ENCODE data around the gene EGFLAM.

Gene EGFLAM

DNA sequence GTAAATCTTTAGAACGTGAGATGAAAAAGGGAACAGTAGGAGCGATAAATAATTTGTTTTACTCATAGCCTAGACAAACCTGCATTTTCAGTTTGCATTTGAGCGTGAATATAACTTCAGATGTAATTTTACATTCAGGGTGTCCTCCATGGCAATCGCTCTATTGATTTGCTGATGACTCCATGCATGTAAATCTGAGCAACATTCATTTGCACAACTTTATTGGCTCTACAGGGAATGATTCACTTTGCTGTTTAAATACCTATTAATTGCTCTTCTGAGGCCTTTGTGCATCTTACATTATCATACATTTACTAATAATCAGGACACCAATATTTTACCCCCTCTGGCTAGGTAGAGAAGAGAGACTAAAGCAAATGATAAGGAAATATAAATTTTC, 122.2 kb downstream of the EGFLAM start:
- H3K4me1 ChIP-seq (ENCODE audit: control insufficient read depth, insufficient read depth, low read length), result no peaks in the 10 kb centered on the region

GRCh38 chr5:38381361-38381760, 123.0 kb downstream of the EGFLAM start:
- Histone ChIP-seq H3K9ac (ENCODE audit: low read depth, low read length) (no peak overlapping the region), H3K4me1 (ENCODE audit: control insufficient read depth, insufficient read depth, low read length) (no peaks in the 10 kb centered on the region), H3K4me3 (ENCODE audit: low read length) (no peak overlapping the region), H3K36me3 (ENCODE audit: insufficient read depth, low read length) (no peaks in the 10 kb centered on the region), H3K9me3 (replicated peaks; ENCODE audit: low read length) (no peaks in the 10 kb centered on the region), H3K27me3 (ENCODE audit: control insufficient read depth, insufficient read depth, low read length) (peaks cover 41% of the 10 kb centered on the region), H3K4me2 (ENCODE audit: low read length) (no peak overlapping the region)

More for the DNA sequence above, 122.2 kb downstream of the EGFLAM start:
- Histone ChIP-seq H3K9ac (ENCODE audit: low read depth, low read length) (no peak overlapping the region), H3K4me2 (ENCODE audit: low read length) (no peak overlapping the region), H3K27me3 (ENCODE audit: control insufficient read depth, insufficient read depth, low read length) (peaks cover 43% of the 10 kb centered on the region), H3K36me3 (ENCODE audit: insufficient read depth, low read length) (no peaks in the 10 kb centered on the region), H3K9me3 (replicated peaks; ENCODE audit: low read length) (no peaks in the 10 kb centered on the region), H3K4me3 (ENCODE audit: low read length) (no peak overlapping the region)

DNA sequence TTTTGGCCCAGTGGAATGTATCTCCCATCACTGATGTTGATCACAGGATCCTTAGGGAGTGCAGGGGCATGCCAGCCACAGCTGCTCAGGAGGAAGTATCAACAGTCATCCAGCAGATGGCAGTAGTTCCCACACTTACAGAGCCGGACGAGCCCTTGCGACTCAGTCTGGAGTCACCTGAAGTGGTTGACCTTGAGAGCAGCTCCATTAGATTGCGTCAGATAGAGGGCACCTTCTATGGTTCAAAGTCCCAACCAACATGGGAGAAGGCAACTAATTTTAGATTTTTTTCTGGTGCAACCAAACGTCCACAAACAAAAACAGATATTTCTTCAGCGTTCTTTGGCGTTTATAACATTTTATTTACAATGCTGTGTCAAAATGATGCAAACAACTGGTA, 124.5 kb downstream of the EGFLAM start:
- Histone ChIP-seq H3K4me2 (ENCODE audit: low read length) (no peak overlapping the region), H3K27me3 (ENCODE audit: control insufficient read depth, insufficient read depth, low read length) (peaks cover 34% of the 10 kb centered on the region), H3K36me3 (ENCODE audit: insufficient read depth, low read length) (no peaks in the 10 kb centered on the region), H3K9ac (ENCODE audit: low read depth, low read length) (no peak overlapping the region), H3K4me3 (ENCODE audit: low read length) (no peak overlapping the region), H3K4me1 (ENCODE audit: control insufficient read depth, insufficient read depth, low read length) (no peaks in the 10 kb centered on the region), H3K9me3 (replicated peaks; ENCODE audit: low read length) (no peaks in the 10 kb centered on the region)

DNA sequence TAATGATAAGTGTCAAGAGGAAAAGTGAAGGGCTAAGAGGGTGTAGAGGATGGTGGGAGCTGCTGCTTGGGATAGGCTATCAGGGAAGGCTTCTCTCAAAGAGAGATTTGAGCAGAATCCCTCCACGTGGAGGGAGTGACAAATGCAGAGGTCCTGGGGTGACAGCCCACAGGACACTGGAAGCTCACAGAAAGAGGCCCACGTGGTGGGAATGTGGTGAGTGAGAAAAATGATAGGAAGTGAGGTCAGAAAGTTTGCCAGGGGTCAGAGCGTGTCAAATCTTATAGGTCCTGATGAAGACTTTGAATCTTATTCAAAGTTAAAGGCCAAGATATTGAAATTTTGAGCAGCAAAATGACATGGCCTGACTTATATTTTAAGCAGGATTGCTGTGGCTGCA, 125.3 kb downstream of the EGFLAM start:
- Histone ChIP-seq H3K9me3 (replicated peaks; ENCODE audit: low read length) (no peaks in the 10 kb centered on the region), H3K4me2 (ENCODE audit: low read length) (no peak overlapping the region), H3K36me3 (ENCODE audit: insufficient read depth, low read length) (no peaks in the 10 kb centered on the region), H3K9ac (ENCODE audit: low read depth, low read length) (no peak overlapping the region), H3K4me3 (ENCODE audit: low read length) (no peak overlapping the region), H3K4me1 (ENCODE audit: control insufficient read depth, insufficient read depth, low read length) (no peaks in the 10 kb centered on the region), H3K27me3 (ENCODE audit: control insufficient read depth, insufficient read depth, low read length) (peaks cover 27% of the 10 kb centered on the region)

DNA sequence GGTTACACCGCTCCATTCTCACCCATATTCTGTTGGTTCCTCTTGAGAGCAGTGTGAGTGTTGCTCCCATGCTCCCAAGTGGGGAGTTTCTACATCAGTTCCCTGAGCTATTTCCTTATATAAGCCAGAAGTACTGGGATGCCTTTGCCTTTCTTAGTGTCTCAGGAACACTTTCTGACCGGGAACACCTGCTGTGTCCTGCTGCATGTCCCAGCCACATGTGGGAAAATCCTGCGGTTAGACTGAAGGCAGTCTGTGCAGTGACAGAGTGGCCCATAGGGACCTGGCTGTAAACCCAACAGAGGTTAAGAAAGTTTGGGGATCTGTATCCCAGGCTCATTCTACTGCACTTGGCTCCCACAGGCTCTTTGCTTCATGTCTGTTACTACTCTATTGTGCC, 126.0 kb downstream of the EGFLAM start:
- Histone ChIP-seq H3K4me3 (ENCODE audit: low read length) (no peak overlapping the region), H3K9ac (ENCODE audit: low read depth, low read length) (no peak overlapping the region), H3K4me1 (ENCODE audit: control insufficient read depth, insufficient read depth, low read length) (no peaks in the 10 kb centered on the region), H3K4me2 (ENCODE audit: low read length) (no peak overlapping the region), H3K36me3 (ENCODE audit: insufficient read depth, low read length) (no peaks in the 10 kb centered on the region), H3K27me3 (ENCODE audit: control insufficient read depth, insufficient read depth, low read length) (peaks cover 27% of the 10 kb centered on the region), H3K9me3 (replicated peaks; ENCODE audit: low read length) (no peaks in the 10 kb centered on the region)

GRCh38 chr5:38387161-38387560, 128.8 kb downstream of the EGFLAM start:
- H3K9me3 ChIP-seq (replicated peaks; ENCODE audit: low read length), result no peaks in the 10 kb centered on the region
- peaks cover 16% of the 10 kb centered on the region for H3K27me3 ChIP-seq (ENCODE audit: control insufficient read depth, insufficient read depth, low read length)
- no peak overlapping the region for H3K9ac ChIP-seq (ENCODE audit: low read depth, low read length)
- H3K36me3 ChIP-seq (ENCODE audit: insufficient read depth, low read length), result no peaks in the 10 kb centered on the region
- H3K4me1 ChIP-seq (ENCODE audit: control insufficient read depth, insufficient read depth, low read length), result no peaks in the 10 kb centered on the region
- H3K4me3 ChIP-seq (ENCODE audit: low read length), result no peak overlapping the region
- H3K4me2 ChIP-seq (ENCODE audit: low read length), result no peak overlapping the region

GRCh38 chr5:38393636-38394035, 135.3 kb downstream of the EGFLAM start:
- H3K9me3 ChIP-seq (replicated peaks; ENCODE audit: low read length), result no peaks in the 10 kb centered on the region
- H3K4me2 ChIP-seq (ENCODE audit: low read length), result no peak overlapping the region
- no peaks in the 10 kb centered on the region for H3K36me3 ChIP-seq (ENCODE audit: insufficient read depth, low read length)
- no peak overlapping the region for H3K4me3 ChIP-seq (ENCODE audit: low read length)
- peaks cover 38% of the 10 kb centered on the region for H3K27me3 ChIP-seq (ENCODE audit: control insufficient read depth, insufficient read depth, low read length)
- H3K4me1 ChIP-seq (ENCODE audit: control insufficient read depth, insufficient read depth, low read length), result no peaks in the 10 kb centered on the region
- H3K9ac ChIP-seq (ENCODE audit: low read depth, low read length), result no peak overlapping the region

GRCh38 chr5:38396766-38397165, 138.4 kb downstream of the EGFLAM start:
- H3K36me3 ChIP-seq (ENCODE audit: insufficient read depth, low read length), result no peaks in the 10 kb centered on the region
- no peaks in the 10 kb centered on the region for H3K9me3 ChIP-seq (replicated peaks; ENCODE audit: low read length)
- no peak overlapping the region for H3K9ac ChIP-seq (ENCODE audit: low read depth, low read length)
- peaks cover 53% of the 10 kb centered on the region for H3K27me3 ChIP-seq (ENCODE audit: control insufficient read depth, insufficient read depth, low read length)
- H3K4me3 ChIP-seq (ENCODE audit: low read length), result no peak overlapping the region
- no peaks in the 10 kb centered on the region for H3K4me1 ChIP-seq (ENCODE audit: control insufficient read depth, insufficient read depth, low read length)
- H3K4me2 ChIP-seq (ENCODE audit: low read length), result no peak overlapping the region

GRCh38 chr5:38400365-38400764, 142.0 kb downstream of the EGFLAM start:
- H3K4me1 ChIP-seq (ENCODE audit: control insufficient read depth, insufficient read depth, low read length), result peaks cover 2% of the 10 kb centered on the region
- no peak overlapping the region for H3K9ac ChIP-seq (ENCODE audit: low read depth, low read length)
- peaks cover 70% of the 10 kb centered on the region for H3K27me3 ChIP-seq (ENCODE audit: control insufficient read depth, insufficient read depth, low read length)
- no peak overlapping the region for H3K4me3 ChIP-seq (ENCODE audit: low read length)
- H3K4me2 ChIP-seq (ENCODE audit: low read length), result no peak overlapping the region
- H3K36me3 ChIP-seq (ENCODE audit: insufficient read depth, low read length), result no peaks in the 10 kb centered on the region
- H3K9me3 ChIP-seq (replicated peaks; ENCODE audit: low read length), result no peaks in the 10 kb centered on the region

- Histone ChIP-seq H3K36me3 (ENCODE audit: insufficient read depth, low read length) (no peaks in the 10 kb centered on the region), H3K27me3 (ENCODE audit: control insufficient read depth, insufficient read depth, low read length) (peaks cover 68% of the 10 kb centered on the region), H3K9ac (ENCODE audit: low read depth, low read length) (no peak overlapping the region), H3K9me3 (replicated peaks; ENCODE audit: low read length) (no peaks in the 10 kb centered on the region), H3K4me1 (ENCODE audit: control insufficient read depth, insufficient read depth, low read length) (peaks cover 2% of the 10 kb centered on the region), H3K4me2 (ENCODE audit: low read length) (no peak overlapping the region), H3K4me3 (ENCODE audit: low read length) (no peak overlapping the region)
These were observed 142.8 kb downstream of the EGFLAM start for GRCh38 chr5:38401145-38401544.

- H3K27me3 ChIP-seq (ENCODE audit: control insufficient read depth, insufficient read depth, low read length), result peaks cover 65% of the 10 kb centered on the region
- H3K9me3 ChIP-seq (replicated peaks; ENCODE audit: low read length), result no peaks in the 10 kb centered on the region
- H3K9ac ChIP-seq (ENCODE audit: low read depth, low read length), result no peak overlapping the region
- peaks cover 2% of the 10 kb centered on the region for H3K4me1 ChIP-seq (ENCODE audit: control insufficient read depth, insufficient read depth, low read length)
- H3K4me3 ChIP-seq (ENCODE audit: low read length), result no peak overlapping the region
- no peaks in the 10 kb centered on the region for H3K36me3 ChIP-seq (ENCODE audit: insufficient read depth, low read length)
- no peak overlapping the region for H3K4me2 ChIP-seq (ENCODE audit: low read length)
These were observed 145.0 kb downstream of the EGFLAM start for GRCh38 chr5:38403406-38403805.

GRCh38 chr5:38403877-38404635, 145.7 kb downstream of the EGFLAM start:
- H3K9ac ChIP-seq (ENCODE audit: low read depth, low read length), result no peak overlapping the region

More at GRCh38 chr5:38403877-38404635, 145.7 kb downstream of the EGFLAM start:
- H3K27me3 ChIP-seq (ENCODE audit: control insufficient read depth, insufficient read depth, low read length), result peaks cover 64% of the 10 kb centered on the region
- no peaks in the 10 kb centered on the region for H3K9me3 ChIP-seq (replicated peaks; ENCODE audit: low read length)
- H3K4me1 ChIP-seq (ENCODE audit: control insufficient read depth, insufficient read depth, low read length), result peaks cover 2% of the 10 kb centered on the region
- H3K36me3 ChIP-seq (ENCODE audit: insufficient read depth, low read length), result no peaks in the 10 kb centered on the region
- H3K4me3 ChIP-seq (ENCODE audit: low read length), result no peak overlapping the region
- no peak overlapping the region for H3K4me2 ChIP-seq (ENCODE audit: low read length)
